Skeletal muscle tissue (tissue), 4 donors: ENCODE results near the gene NDFIP2. TPM values are rescaled to one million over a fixed set of nuclear protein-coding genes. Genes with fewer than 3 reads are reported as not detected.

Experiments used
- H3K27ac ChIP-seq: one replicate; pipeline ENCODE4 v1.7.0; 2013; ENCODE audit warnings: mild to moderate bottlenecking, low read depth, low read length, inconsistent platforms
- H3K27me3 ChIP-seq, 3 donors: one replicate each; pipeline ENCODE4 v1.7.0; 2013; ENCODE audit warnings: low read length in 3 of 3; ENCODE audit not compliant: control insufficient read depth in 3 of 3, insufficient read depth in 3 of 3
- H3K36me3 ChIP-seq, 3 donors: one replicate each; pipeline ENCODE4 v1.7.0; 2013; ENCODE audit warnings: low read length in 3 of 3; ENCODE audit not compliant: control insufficient read depth in 3 of 3, insufficient read depth in 3 of 3
- H3K4me1 ChIP-seq, 3 donors: one replicate each; pipeline ENCODE4 v1.7.0; 2013; ENCODE audit warnings: low read length in 3 of 3, mild to moderate bottlenecking in 3 of 3; ENCODE audit not compliant: control insufficient read depth in 3 of 3, insufficient read depth in 3 of 3
- H3K4me3 ChIP-seq, 3 donors: one replicate each; pipeline ENCODE4 v1.7.0; 2013; ENCODE audit warnings: low read length in 3 of 3
- H3K9ac ChIP-seq, 3 donors: one replicate each; pipeline ENCODE4 v1.7.0; 2013; ENCODE audit warnings: low read length in 3 of 3, mild to moderate bottlenecking in 3 of 3, moderate library complexity in 2 of 3, low read depth in 1 of 3
- H3K9me3 ChIP-seq, 3 donors: one replicate each; pipeline ENCODE4 v1.7.0; 2013; ENCODE audit warnings: low read length in 3 of 3; ENCODE audit not compliant: control insufficient read depth in 3 of 3
- total RNA-seq: library from RNA; depleted of rRNA; stranded (reverse); fragments of >200 nt; gene quantifications from one replicate; pipeline ENCODE4 v1.2.3, GENCODE V29; 2014
- donor health status: Osteomylitis.

The NDFIP2 gene, protein sequence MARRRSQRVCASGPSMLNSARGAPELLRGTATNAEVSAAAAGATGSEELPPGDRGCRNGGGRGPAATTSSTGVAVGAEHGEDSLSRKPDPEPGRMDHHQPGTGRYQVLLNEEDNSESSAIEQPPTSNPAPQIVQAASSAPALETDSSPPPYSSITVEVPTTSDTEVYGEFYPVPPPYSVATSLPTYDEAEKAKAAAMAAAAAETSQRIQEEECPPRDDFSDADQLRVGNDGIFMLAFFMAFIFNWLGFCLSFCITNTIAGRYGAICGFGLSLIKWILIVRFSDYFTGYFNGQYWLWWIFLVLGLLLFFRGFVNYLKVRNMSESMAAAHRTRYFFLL
- total RNA-seq: 24.0 TPM

DNA sequence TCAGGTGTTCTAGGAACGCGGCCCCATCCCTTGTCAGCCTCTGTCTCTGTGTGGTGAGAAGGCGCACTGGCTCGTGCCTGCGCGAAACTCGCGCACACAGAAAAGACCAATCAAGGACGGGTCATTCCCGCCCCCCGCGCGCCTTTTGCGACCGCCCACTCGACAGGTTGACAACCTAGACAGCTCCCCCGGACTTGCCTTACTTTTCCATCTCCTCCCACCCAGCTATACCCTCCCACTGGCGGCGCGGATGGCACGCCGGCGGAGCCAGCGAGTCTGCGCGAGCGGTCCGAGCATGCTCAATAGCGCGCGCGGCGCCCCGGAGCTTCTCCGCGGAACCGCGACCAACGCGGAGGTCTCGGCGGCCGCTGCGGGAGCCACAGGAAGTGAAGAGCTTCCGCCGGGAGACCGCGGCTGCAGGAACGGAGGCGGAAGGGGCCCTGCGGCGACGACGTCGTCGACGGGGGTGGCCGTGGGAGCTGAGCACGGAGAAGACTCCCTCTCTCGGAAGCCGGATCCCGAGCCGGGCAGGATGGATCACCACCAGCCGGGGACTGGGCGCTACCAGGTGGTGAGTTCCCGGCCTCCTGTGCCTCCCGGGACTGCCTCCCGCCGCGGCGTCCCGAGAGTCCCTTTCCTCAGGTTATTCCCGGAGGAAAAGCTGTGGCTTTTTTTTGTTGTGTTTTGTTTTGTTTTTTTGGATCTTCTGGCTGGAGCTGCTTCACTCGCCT, at the start of gene NDFIP2:
Gene NDFIP2, plus strand, starts transcription at position 202 of the 731 bp plus-strand sequence. Its CDS starts 49 bp downstream, at position 251.
- Histone ChIP-seq H3K36me3 (no peaks in the 10 kb centered on the region), H3K27ac (peak within 1 kb of the TSS; percentile 15), H3K9me3 (no peaks in the 10 kb centered on the region), H3K27me3 (no peaks in the 10 kb centered on the region), H3K4me3 (peak within 1 kb of the TSS; percentile 85 to 94 (median 90)), H3K9ac (peak within 1 kb of the TSS; percentile 88 to 94 (median 90)), H3K4me1 (peaks cover 8 to 15% (median 14%) of the 10 kb centered on the region in 3 donors)

DNA sequence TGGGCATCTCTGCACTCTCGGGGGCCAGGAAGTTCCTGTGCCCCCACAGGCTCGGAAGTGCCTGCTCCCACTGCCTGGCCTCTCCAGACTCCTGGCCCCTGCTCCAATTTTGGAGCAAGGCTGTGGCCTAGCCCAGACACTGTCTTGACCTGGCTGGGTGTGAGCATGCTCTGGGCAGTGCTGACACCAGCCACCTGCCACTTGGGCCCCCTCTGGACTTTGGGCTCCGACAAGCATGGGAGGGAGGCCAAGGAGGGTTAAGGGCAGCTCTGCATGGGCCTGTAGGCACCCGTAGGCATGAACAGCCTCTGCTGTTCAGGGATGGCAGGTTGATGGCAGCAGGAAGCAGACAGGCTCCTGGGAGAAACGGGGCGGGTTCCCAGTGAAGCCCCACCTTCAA, 48.9 kb upstream of the NDFIP2 start:
- no peaks in the 10 kb centered on the region for H3K4me1 ChIP-seq
- H3K9ac ChIP-seq: no peak overlapping the region
- no peak overlapping the region for H3K4me3 ChIP-seq
- H3K36me3 ChIP-seq: no peaks in the 10 kb centered on the region
- no peaks in the 10 kb centered on the region for H3K9me3 ChIP-seq
- no peaks in the 10 kb centered on the region for H3K27me3 ChIP-seq
- no peak overlapping the region for H3K27ac ChIP-seq

DNA sequence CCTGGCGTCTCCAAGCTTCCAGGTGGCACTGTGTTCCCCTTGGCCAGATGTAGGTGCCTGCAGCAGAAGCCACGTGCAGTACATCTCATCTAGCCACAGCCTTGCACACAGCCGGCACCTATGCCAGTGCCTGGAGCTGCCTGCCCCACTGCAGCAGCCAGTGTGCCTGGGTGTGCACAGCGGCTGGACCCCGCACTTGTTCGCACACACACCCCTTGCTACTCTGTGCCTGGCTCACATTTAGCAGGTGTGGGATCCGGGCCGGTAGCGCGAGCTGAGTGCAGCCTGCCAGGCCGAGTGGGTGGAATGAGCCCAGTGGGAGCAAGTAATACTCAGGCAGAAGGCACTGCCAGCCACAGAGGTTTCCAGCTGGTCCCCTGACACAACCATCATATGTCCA, 48.0 kb upstream of the NDFIP2 start:
- no peaks in the 10 kb centered on the region for H3K27me3 ChIP-seq
- H3K4me3 ChIP-seq: no peak overlapping the region
- no peaks in the 10 kb centered on the region for H3K9me3 ChIP-seq
- no peak overlapping the region for H3K9ac ChIP-seq
- no peaks in the 10 kb centered on the region for H3K36me3 ChIP-seq
- H3K27ac ChIP-seq: no peak overlapping the region
- H3K4me1 ChIP-seq: no peaks in the 10 kb centered on the region

DNA sequence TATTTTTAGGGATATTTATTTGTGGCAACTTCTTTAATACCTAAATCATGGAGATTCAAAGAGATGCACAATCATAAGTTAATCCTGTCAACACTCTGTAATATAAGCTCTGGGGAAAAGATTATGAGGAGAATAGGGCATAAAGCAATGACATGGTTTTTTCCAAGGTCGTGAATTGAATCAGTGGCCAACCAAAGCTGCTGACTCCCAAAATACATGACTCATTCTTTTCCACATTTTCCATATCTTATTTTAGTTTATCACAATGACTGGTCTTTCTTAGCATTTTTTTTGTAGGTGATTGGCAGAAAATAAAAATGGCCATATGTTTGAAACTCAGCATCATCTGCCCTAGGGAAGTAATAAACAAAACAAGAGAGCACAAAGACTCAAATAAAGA, 46.4 kb upstream of the NDFIP2 start:
- Histone ChIP-seq H3K27me3 (no peaks in the 10 kb centered on the region), H3K4me3 (no peak overlapping the region), H3K36me3 (no peaks in the 10 kb centered on the region), H3K9ac (no peak overlapping the region), H3K4me1 (no peaks in the 10 kb centered on the region), H3K27ac (no peak overlapping the region), H3K9me3 (no peaks in the 10 kb centered on the region)

DNA sequence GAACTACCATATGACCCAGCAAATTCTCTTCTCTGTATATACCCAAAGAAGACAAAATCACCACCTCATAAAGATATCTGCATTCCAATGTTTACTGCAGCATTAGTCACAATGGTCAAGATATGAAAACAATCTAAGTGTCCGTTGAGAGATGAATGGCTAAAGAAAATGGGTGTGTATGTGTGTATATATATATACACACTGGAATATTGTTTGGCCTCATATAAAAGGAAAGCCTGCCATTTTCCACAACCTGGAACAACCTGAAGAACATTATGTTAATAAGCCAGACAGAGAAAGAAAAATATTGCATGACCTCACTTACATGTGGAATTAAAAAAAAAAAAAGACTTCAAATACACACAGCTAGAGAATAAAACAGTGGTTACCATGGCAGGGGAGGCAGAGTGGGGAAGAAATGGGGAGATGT, 45.4 kb upstream of the NDFIP2 start:
- Histone ChIP-seq H3K9ac (no peak overlapping the region), H3K36me3 (no peaks in the 10 kb centered on the region), H3K4me1 (no peaks in the 10 kb centered on the region)

DNA sequence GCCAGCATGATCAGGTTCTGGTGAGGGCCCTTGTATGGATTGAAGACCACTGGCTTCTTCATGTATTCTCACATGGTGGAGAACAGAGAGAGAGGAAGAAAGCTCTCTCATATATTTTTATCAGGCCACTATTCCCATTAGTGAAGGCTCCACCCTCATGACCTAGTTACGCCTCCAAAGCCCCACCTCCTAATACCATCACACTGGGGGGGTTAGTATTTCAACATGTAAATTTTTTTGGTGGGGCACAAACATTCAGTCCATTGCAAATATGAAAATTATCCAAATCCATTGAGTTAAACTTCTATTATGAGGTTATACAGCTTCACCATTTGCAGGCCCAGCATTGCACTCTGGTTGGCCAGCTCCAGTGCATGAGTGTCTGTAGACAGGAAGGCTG, 41.7 kb upstream of the NDFIP2 start:
- no peaks in the 10 kb centered on the region for H3K27me3 ChIP-seq
- H3K4me1 ChIP-seq: no peaks in the 10 kb centered on the region
- no peak overlapping the region for H3K9ac ChIP-seq
- no peak overlapping the region for H3K27ac ChIP-seq
- H3K9me3 ChIP-seq: no peaks in the 10 kb centered on the region
- H3K36me3 ChIP-seq: no peaks in the 10 kb centered on the region
- no peak overlapping the region for H3K4me3 ChIP-seq

More for the DNA sequence above, 45.4 kb upstream of the NDFIP2 start:
- Histone ChIP-seq H3K4me3 (no peak overlapping the region), H3K27me3 (no peaks in the 10 kb centered on the region), H3K9me3 (no peaks in the 10 kb centered on the region), H3K27ac (no peak overlapping the region)

DNA sequence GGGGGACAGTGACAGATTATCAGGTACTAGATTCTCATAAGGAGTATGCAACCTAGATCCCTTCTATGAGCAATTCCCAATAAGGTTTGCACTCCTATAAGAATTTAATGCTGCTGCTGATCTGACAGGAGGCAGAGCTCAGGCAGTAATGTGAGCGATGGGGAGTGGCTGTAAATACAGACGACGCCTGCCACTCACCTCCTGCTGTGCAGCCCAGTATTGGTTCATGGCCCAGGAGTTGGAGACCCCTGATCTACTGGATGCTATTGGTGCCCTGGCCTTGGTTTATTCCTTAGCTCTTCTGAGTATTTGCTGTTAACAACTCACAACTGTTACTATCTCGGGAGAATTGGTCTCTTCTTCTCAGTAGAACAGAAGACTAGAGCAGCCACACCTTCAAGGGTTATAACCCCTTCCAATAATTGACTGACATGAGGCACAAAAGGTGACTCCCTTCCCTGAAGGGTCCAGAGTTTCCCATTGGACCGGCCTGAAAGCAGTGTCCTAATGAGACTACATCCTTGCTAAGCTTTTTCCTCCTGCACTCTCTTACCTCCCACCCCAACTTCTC, 39.9 kb upstream of the NDFIP2 start:
- Histone ChIP-seq H3K36me3 (no peaks in the 10 kb centered on the region), H3K4me1 (no peaks in the 10 kb centered on the region), H3K4me3 (no peak overlapping the region), H3K9ac (no peak overlapping the region), H3K27me3 (no peaks in the 10 kb centered on the region), H3K9me3 (no peaks in the 10 kb centered on the region), H3K27ac (no peak overlapping the region)

DNA sequence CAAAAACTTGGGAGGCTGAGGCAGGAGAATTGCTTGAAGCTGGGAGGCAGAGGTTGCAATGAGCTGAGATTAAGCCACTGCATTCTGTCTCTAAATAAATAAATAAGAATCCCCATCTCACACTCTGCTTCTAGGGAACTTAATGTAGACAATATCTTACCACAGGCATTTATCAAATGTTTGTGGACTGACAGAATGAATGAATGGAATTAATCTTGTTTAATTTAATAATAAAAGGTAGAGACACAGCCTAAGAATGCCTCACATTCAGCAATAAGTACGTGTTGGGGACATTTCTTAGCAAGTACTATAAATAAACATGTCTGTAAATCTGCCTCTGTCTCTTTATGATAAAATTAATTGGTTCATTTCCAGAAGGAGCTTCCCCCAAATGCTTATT, 38.7 kb upstream of the NDFIP2 start:
- H3K4me3 ChIP-seq: no peak overlapping the region
- H3K36me3 ChIP-seq: no peaks in the 10 kb centered on the region
- H3K27ac ChIP-seq: no peak overlapping the region
- H3K4me1 ChIP-seq: no peaks in the 10 kb centered on the region
- no peak overlapping the region for H3K9ac ChIP-seq
- H3K9me3 ChIP-seq: no peaks in the 10 kb centered on the region
- H3K27me3 ChIP-seq: no peaks in the 10 kb centered on the region

DNA sequence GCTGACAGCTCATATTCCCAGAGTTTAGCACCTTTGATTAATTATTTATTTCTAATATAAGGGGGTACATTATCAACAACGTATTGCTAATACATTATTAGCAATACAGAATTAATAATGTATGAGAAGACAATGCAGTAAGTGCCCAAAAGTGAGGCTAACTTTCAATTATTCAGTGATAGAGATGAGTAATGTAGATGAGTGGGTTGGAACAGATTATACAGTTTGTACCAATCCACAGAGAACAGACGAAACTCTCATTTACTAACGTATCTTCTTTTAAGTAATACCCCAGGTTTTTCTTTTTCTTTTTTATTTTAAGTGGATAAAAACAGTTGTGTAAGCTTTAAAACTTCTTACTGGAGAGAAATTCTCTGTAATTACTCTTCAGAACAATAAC, 38.2 kb upstream of the NDFIP2 start:
- H3K9ac ChIP-seq: no peak overlapping the region
- H3K4me3 ChIP-seq: no peak overlapping the region
- H3K9me3 ChIP-seq: no peaks in the 10 kb centered on the region
- H3K36me3 ChIP-seq: no peaks in the 10 kb centered on the region
- H3K27me3 ChIP-seq: no peaks in the 10 kb centered on the region
- H3K27ac ChIP-seq: no peak overlapping the region
- H3K4me1 ChIP-seq: no peaks in the 10 kb centered on the region
